HepG2 (cell line): ENCODE data around the gene TIMM23. TPM values are rescaled to one million over a fixed set of nuclear protein-coding genes. Genes with fewer than 3 reads are reported as not detected.

ENCODE experiments used
- ARHGAP35 ChIP-seq: sonication (generic); formaldehyde crosslinking; IDR thresholded peaks from 2 replicates; pipeline ENCODE4 v1.9.0; 2022; ENCODE audit warnings: mild to moderate bottlenecking, inconsistent platforms, moderate library complexity, missing genetic modification reagents, borderline replicate concordance
- HOXA3 ChIP-seq: sonication (generic); formaldehyde crosslinking; IDR thresholded peaks from 2 replicates; pipeline ENCODE4 v1.5.0; 2020; ENCODE audit warnings: missing genetic modification reagents
- NFKB2 ChIP-seq: sonication (generic); formaldehyde crosslinking; IDR thresholded peaks from 2 replicates; pipeline ENCODE4 v1.4.0; 2020; ENCODE audit warnings: missing genetic modification reagents, borderline replicate concordance
- NR2C2 ChIP-seq: sonication (generic); formaldehyde crosslinking; IDR thresholded peaks from 2 replicates; pipeline ENCODE4 v1.4.0; 2020; ENCODE audit warnings: missing genetic modification reagents, mild to moderate bottlenecking, moderate library complexity, borderline replicate concordance
- POLR2AphosphoS5 ChIP-seq: IDR thresholded peaks from 2 replicates; pipeline ENCODE4 v1.6.1; 2012; ENCODE audit warnings: low read depth, low read length
- SMARCE1 ChIP-seq: fragments of 450-650 bp; IDR thresholded peaks from 2 replicates; pipeline ENCODE4 v1.6.1; 2017; ENCODE audit warnings: borderline replicate concordance
- ZBTB21 ChIP-seq: sonication (generic); formaldehyde crosslinking; IDR thresholded peaks from 2 replicates; pipeline ENCODE4 v1.4.0; 2020; ENCODE audit warnings: missing genetic modification reagents
- ZNF44 ChIP-seq: sonication (generic); formaldehyde crosslinking; IDR thresholded peaks from 2 replicates; pipeline ENCODE4 v1.5.1; 2020; ENCODE audit warnings: mild to moderate bottlenecking, missing genetic modification reagents
- ZNF781 ChIP-seq: sonication (generic); formaldehyde crosslinking; IDR thresholded peaks from 2 replicates; pipeline ENCODE4 v1.5.1; 2020; ENCODE audit warnings: borderline replicate concordance, mild to moderate bottlenecking, missing genetic modification reagents; ENCODE audit errors: not compliant biosample characterization
- polyA plus RNA-seq, 8 experiments: library from polyadenylated mRNA; depleted of rRNA in 3 of 8; stranded (reverse) in 7 of 8; unstranded in 1 of 8; fragments of >200 nt; fragmentation: Illumina TruSeq in 4 of 8; extraction: Trizol in 4 of 8; gene quantifications; 2 replicates each; pipeline versions ENCODE4 v1.2.1 to v1.2.3, GENCODE V29; 2011 to 2016; ENCODE audit warnings: low read depth in 4 of 8, missing spikeins in 1 of 8, mixed read lengths in 1 of 8; ENCODE audit not compliant: insufficient read depth in 1 of 8
- total RNA-seq, 5 experiments: library from RNA; depleted of rRNA; stranded (reverse); fragments of >200 nt; fragmentation: Illumina TruSeq; extraction: Trizol; gene quantifications; 2 replicates each; pipeline ENCODE4 v1.2.3, GENCODE V29; 2016; ENCODE audit warnings: low read depth in 1 of 5
- TF ChIP-seq, protein P1 (sequence below): sonication (generic); formaldehyde crosslinking; IDR thresholded peaks from 2 replicates; pipeline ENCODE4 v1.4.0; 2020; ENCODE audit warnings: missing genetic modification reagents
- TF ChIP-seq, protein P2 (sequence below): sonication (generic); formaldehyde crosslinking; IDR thresholded peaks from 2 replicates; pipeline ENCODE4 v1.8.1; 2022; ENCODE audit warnings: mild to moderate bottlenecking, missing genetic modification reagents
- TF ChIP-seq, protein P3 (sequence below): sonication (generic); formaldehyde crosslinking; conservative IDR thresholded peaks from 2 replicates; pipeline ENCODE4 v1.8.1; 2023; ENCODE audit warnings: missing genetic modification reagents
- TF ChIP-seq, protein P4 (sequence below): sonication (generic); formaldehyde crosslinking; IDR thresholded peaks from 2 replicates; pipeline ENCODE4 v1.4.0; 2020; ENCODE audit warnings: low read depth, mild to moderate bottlenecking, missing genetic modification reagents

Gene TIMM23
- total and polyA plus RNA-seq, 2 of the 13 experiments (the other 11 are each of a cell fraction or from before 2014, with no cell fraction given): 80.2 to 98.6 TPM

DNA sequence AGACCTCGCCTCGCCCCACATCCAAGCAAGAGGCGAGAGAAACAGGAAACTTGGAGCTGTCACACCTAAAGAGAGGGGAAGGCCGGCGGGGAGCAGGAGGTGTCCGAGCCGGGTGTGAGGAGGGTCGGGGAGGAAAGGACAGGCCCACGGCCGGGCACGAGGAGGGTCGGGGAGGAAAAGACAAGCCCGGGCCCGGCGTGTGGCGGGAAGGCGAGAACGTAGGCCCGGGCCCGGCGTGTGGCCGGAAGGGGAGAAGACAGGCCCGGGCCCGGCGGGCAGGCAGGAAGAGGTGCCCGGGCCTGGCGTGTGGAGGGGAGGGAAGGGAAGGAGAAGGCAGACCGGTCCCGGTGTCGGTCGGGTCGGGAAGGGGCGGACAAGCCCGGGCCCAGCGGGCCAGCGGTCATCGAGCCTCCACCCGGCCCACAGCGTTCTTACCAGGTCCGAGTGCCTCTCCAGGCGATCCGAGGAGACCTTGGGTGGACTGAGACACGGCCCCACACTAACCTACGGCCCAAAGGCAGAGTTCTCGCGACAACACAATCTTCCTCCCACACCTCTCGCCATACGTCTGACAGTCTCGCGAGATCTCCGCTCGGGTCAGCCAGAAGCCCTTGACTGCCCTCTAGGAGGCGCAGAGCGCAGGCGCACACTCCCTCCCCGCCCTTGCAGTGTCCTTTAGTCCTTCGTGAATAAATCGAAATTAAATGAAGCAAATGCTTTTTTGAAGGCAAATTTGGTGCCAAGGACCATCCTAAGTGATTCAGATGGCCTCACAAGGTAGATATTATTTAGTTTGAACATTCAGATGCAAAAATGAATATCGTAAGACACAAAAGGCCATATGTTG lies 58.0 kb downstream of the TIMM23 start, which contains the start of gene NCOA4 (continued):
- TF ChIP-seq, protein P1, sequence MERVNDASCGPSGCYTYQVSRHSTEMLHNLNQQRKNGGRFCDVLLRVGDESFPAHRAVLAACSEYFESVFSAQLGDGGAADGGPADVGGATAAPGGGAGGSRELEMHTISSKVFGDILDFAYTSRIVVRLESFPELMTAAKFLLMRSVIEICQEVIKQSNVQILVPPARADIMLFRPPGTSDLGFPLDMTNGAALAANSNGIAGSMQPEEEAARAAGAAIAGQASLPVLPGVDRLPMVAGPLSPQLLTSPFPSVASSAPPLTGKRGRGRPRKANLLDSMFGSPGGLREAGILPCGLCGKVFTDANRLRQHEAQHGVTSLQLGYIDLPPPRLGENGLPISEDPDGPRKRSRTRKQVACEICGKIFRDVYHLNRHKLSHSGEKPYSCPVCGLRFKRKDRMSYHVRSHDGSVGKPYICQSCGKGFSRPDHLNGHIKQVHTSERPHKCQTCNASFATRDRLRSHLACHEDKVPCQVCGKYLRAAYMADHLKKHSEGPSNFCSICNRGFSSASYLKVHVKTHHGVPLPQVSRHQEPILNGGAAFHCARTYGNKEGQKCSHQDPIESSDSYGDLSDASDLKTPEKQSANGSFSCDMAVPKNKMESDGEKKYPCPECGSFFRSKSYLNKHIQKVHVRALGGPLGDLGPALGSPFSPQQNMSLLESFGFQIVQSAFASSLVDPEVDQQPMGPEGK (CRISPR knock-in tag): peak; percentile 19; the same call in 1 of the 2 replicates
- no peak for TF ChIP-seq SMARCE1
- TF ChIP-seq, protein P2, sequence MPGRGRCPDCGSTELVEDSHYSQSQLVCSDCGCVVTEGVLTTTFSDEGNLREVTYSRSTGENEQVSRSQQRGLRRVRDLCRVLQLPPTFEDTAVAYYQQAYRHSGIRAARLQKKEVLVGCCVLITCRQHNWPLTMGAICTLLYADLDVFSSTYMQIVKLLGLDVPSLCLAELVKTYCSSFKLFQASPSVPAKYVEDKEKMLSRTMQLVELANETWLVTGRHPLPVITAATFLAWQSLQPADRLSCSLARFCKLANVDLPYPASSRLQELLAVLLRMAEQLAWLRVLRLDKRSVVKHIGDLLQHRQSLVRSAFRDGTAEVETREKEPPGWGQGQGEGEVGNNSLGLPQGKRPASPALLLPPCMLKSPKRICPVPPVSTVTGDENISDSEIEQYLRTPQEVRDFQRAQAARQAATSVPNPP (CRISPR knock-in tag): no peak
- TF ChIP-seq POLR2AphosphoS5: peak; percentile 91
- peak; percentile 68 for TF ChIP-seq HOXA3 (CRISPR knock-in tag)
- 0 out of 2 replicates have a peak, but pooled peaks have one; percentile 40 for TF ChIP-seq ARHGAP35 (CRISPR knock-in tag)
- TF ChIP-seq, protein P3, sequence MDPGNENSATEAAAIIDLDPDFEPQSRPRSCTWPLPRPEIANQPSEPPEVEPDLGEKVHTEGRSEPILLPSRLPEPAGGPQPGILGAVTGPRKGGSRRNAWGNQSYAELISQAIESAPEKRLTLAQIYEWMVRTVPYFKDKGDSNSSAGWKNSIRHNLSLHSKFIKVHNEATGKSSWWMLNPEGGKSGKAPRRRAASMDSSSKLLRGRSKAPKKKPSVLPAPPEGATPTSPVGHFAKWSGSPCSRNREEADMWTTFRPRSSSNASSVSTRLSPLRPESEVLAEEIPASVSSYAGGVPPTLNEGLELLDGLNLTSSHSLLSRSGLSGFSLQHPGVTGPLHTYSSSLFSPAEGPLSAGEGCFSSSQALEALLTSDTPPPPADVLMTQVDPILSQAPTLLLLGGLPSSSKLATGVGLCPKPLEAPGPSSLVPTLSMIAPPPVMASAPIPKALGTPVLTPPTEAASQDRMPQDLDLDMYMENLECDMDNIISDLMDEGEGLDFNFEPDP (CRISPR knock-in tag): no peak
- peak; percentile 30 for TF ChIP-seq ZNF781 (CRISPR knock-in tag)
- no peak for TF ChIP-seq ZBTB21 (CRISPR knock-in tag)
- peak; percentile 43; the same call in 1 of the 2 replicates for TF ChIP-seq NR2C2 (CRISPR knock-in tag)
- TF ChIP-seq, protein P4, sequence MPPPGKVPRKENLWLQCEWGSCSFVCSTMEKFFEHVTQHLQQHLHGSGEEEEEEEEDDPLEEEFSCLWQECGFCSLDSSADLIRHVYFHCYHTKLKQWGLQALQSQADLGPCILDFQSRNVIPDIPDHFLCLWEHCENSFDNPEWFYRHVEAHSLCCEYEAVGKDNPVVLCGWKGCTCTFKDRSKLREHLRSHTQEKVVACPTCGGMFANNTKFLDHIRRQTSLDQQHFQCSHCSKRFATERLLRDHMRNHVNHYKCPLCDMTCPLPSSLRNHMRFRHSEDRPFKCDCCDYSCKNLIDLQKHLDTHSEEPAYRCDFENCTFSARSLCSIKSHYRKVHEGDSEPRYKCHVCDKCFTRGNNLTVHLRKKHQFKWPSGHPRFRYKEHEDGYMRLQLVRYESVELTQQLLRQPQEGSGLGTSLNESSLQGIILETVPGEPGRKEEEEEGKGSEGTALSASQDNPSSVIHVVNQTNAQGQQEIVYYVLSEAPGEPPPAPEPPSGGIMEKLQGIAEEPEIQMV (CRISPR knock-in tag): 0 out of 2 replicates have a peak, but pooled peaks have one; percentile 53
- peak; percentile 93 for TF ChIP-seq NFKB2 (CRISPR knock-in tag)
- peak; percentile 58 for TF ChIP-seq ZNF44 (CRISPR knock-in tag)
